DLD1 (cell line): ENCODE data around the gene SMARCB1.

Experiments used
- in situ Hi-C: cut with HindIII; loops from 2 replicates; pipeline ENCODE4 v1.10.0; 2017; ENCODE audit warnings: low sequenced_read_pairs

The SMARCB1 gene

DNA sequence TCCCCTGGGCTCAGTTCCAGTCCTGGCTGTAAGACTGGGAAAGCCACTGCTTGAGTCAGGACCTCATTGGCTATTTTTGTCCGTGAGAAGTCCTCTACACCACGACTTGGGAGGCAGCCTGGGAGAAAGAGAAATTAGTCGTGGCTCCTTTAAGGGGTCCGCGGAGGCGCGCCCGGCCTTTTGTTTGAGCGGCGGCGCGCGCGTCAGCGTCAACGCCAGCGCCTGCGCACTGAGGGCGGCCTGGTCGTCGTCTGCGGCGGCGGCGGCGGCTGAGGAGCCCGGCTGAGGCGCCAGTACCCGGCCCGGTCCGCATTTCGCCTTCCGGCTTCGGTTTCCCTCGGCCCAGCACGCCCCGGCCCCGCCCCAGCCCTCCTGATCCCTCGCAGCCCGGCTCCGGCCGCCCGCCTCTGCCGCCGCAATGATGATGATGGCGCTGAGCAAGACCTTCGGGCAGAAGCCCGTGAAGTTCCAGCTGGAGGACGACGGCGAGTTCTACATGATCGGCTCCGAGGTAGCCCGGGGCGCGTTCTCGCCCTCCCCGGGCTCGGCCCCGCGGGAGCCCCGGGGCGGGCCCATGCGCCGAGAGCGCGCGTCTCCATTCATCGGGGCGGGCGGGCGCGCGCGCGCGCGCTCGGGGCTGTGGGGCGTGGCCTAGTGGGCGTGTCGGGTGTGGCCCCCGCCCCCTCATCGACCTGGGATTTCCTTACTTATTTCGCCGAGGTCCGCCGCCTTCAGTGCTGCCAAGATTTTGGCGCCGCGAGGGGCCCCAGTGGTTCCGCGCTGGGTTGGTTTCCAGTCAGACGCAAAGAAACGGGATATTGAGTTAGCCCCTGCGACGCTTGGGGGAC lies at the start of gene SMARCB1:
Gene SMARCB1 (plus strand): TSS at position 215 of the 848 bp plus-strand sequence. CDS start 204 bp downstream, at position 419.
- in situ Hi-C loops, result no loop called here

GRCh38 chr22:23737696-23738095 lies 49.1 kb upstream of the SMARCB1 start:
- in situ Hi-C loops, result no loop called here

DNA sequence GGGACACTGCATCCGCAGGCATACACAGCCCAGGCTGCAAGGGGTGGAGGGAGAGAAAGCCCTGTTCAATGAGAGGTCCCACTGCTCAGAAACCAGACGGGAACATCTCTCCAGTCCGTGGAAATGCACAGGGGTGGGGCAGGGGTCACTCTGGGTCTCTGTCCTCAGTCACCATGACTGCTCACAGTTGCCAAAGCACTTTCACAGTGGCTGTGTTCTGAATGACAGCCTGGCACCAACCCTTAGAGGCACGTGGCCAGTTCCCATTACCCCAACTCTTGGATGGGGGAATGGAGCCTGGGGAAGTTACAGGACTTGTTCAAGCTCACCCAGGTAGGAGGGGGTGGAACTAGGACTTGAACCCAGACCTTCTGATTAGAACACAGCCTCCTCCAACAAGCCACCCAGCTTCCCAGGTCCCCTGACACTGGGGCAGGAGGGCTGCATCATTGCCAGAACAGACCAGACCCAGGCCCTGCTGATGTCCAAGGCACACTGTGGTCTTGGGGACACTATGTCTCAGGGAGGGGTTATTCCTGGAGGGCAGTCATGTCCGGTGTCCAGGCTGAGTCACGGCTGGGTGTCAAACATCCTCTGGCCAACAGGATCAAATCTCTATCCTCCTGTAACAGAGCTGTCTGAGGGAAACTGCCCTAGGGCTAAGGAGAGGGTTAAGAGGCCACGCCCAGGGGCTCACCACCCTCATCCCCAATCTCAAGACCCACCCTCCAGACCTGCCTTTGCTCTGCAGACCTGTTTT lies 44.1 kb upstream of the SMARCB1 start:
- in situ Hi-C loops, result no loop called here

DNA sequence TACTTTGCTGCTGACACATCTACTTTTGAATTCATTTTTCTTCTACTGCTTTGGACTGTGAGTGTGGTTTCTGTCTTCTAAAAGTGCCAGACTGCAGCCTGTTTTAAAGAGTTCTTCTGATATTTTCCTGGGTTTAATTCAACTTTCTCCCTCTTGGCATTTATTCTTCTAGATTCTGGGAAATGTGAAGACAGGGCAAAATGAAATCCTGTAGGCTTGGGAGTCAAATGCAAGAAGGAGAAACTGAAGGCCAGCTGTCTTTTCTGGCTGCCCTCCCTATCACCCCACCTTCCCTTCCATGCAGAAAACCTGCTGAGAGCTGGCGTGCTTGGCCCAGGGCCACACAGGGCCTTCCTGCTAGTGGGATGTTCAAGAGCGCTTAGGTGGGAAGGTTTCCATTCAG lies 43.5 kb upstream of the SMARCB1 start:
- in situ Hi-C loops, result no loop called here

DNA sequence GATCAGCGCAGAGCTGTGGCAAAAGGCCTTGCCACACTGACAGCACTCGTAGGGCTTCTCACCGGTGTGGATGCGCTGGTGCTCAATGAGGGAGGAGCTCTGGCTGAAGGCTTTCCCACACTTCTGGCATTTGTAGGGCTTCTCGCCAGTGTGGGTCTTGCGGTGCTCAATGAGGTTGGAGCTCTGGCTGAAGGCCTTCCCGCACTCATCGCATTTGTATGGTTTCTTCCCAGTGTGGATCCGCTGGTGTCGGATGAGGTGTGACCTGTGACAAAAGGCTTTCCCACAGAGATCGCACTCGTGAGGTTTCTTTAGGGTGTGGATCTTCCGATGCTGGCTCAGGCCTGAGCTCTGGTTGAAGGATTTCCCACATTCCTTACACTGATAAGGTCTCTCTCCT lies 42.8 kb upstream of the SMARCB1 start:
- in situ Hi-C loops, result no loop called here

DNA sequence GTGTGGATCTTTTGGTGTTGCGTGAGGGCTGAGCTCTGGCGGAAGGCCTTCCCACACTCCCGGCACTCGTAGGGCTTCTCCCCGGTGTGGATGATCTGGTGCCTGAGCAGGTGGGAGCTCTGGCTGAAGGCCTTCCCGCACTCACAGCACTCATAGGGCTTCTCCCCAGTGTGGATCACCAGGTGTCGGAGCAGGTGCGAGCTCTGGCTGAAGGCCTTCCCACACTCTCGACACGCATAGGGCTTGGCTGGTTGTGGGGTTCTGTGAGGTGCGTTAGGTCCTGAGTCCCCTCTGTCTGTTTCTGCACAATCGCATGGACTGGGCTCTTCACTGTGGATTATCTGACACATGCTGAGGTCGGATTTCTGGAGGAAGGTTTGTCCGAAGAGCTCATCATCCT lies 42.3 kb upstream of the SMARCB1 start:
- in situ Hi-C loops, result no loop called here

DNA sequence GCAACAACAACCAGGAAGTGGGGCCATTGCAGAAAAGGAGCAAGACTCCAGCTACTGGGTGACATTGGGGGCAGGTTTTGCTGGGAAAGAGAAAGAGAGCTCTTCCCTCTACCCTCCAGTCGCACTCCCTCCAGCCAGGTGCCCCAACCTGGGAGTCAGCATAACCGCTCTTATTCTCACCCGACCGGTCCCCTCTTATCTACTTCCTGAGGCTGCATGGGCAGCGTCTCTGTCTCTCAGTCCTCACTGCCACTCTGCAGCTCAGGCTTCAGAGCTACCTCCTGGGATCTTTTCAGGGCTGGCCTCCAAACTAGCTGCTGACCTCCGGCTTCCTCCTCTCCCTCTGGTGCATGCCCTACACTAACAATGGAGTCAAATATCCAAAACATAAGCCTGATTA lies 41.0 kb upstream of the SMARCB1 start:
- in situ Hi-C loops, result no loop called here

- in situ Hi-C loops, result no loop called here
Observed at GRCh38 chr22:23749841-23750301, 36.9 kb upstream of the SMARCB1 start.

- in situ Hi-C loops, result no loop called here
Observed at GRCh38 chr22:23750367-23750713, 36.4 kb upstream of the SMARCB1 start.

DNA sequence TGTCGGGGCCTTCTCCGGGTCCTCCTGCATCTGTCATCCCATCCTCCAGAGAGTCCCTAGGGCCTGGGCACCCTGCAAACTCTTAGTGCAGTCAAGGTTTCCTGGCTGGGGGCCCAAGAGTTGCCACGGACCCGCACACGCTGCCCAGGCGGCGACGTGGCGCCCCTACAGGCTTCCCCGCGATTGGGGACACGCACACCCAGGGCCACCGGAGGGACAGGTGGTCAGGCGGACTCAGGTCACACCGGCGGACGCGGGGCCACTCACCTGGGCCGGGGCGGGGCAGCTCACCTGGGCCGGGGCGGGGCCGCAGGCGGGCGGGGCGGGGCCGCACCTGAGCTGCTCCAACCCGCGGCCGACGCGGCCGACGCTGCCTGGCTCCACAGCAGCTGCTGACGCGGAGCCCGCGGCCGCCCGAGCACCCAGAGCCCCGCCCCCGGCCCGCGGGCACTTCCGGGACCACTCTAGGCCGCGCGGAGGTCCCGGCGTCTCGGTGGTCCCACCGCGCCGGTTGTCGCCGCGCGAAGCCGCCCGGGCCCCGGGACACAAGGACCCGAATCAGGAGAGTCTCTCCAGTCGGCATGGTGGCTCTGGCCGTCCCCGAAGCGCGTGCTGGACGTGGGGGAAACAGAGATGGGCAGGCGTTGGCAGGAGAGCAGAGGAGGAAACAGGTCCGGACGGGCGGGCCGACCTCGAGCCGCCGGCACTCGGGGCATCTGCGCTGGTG lies 35.9 kb upstream of the SMARCB1 start, which contains the start of gene ZNF70:
Gene ZNF70 (minus strand): TSS at position 399 of the 727 bp plus-strand sequence. CDS start 5,972 bp downstream, outside the sequence.
- in situ Hi-C loops, result no loop called here

DNA sequence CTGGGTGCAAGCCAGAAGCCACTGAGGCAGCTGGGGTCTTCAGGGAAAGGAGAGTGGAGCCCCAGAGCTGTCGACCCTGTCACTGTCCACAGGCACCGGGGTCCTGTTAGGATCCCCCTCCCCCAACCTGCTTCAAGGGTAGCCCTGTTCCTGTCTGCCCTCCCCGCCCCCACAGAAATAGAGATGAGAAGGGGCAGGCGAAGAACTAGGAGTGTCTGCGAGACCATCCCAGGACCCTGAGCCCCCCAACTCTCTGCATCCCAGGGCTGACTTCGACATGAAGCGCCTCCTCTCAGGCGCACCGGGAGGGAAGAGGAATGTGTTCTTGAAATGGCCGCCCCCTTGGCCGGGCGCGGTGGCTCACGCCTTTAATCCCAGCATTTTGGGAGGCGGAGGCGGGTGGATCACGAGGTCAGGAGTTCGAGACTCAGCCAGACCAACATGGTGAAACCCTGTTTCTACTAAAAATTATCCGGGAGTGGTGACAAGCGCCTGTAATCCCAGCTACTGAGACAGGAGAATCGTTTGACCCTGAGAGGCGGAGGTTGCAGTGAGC lies 35.2 kb upstream of the SMARCB1 start:
- in situ Hi-C loops, result no loop called here

- in situ Hi-C loops, result no loop called here
Observed at GRCh38 chr22:23752090-23752691, 34.6 kb upstream of the SMARCB1 start.

DNA sequence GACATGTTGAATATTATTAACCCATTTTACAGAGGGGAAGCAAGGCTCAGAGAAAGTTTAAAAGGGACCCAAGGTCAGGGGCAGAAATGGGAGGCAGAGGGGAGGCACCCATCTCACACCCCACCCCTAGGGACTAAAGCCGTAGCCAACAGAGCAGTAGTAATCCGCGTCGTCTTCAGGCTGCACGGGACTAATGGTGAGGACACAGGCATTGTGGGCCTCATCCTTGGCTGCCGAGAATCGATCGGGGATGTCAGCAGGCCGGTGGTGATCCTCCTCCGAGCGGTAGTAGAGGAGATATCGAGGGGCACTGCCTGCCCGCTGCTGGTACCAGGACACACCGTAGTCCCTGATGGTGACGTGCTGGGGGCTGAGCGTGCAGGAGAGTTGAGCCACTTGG lies 34.0 kb upstream of the SMARCB1 start:
- in situ Hi-C loops, result no loop called here

DNA sequence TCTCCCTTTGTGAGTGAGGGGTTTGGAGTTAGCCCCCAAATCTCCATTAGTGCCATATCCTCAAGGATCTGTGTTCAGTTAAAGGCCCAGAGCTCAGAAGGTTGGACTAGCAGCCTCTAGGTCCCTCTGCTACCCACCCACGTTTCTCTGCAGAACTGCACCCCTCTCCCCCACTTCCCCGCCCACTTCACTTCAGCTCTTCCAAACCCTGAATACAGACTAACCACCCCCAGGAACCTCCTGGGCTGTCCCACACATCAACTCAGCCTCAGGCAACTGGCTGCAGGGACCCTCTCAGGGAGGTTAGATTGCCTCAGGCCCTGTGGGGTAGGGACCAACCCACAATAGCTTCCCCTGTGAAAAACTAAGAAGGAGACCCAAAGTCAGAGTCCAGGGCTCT lies 33.4 kb upstream of the SMARCB1 start:
- in situ Hi-C loops, result no loop called here

DNA sequence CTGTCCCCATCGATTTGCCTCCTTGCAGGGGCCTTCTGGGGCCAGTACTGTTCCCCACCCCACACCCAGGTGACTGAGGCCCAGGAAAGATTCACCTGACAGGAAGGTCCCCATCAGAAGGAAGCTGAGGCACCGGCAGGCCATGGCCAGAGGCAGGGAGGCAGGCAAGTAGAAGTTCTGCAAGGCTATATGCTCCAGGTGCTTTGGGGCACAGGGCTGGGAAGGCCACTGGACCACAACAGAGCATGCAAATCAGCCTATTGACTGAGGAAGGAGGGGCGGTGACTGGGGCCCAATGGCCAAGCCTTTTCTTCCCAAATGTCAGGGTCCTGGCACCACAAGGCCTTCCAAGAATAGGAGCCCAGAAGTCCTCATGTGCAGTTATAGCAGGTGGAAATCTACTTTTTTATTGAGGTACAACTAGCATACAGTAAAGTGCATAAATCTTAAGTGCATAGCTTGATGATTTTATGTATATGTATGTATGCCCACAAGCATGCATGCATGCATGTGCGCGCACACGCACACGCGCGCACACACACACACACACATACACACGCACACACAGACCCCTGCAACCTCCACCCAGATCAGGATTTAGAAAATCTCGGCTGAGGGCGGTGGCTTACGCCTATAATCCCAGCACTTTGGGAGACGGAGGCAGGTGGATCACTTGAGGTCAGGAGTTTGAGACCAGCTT lies 32.4 kb upstream of the SMARCB1 start, which contains the start of gene VPREB3:
Gene VPREB3 (minus strand): TSS at position 206 of the 700 bp plus-strand sequence. CDS start 62 bp downstream, at position 144.
- in situ Hi-C loops, result no loop called here

DNA sequence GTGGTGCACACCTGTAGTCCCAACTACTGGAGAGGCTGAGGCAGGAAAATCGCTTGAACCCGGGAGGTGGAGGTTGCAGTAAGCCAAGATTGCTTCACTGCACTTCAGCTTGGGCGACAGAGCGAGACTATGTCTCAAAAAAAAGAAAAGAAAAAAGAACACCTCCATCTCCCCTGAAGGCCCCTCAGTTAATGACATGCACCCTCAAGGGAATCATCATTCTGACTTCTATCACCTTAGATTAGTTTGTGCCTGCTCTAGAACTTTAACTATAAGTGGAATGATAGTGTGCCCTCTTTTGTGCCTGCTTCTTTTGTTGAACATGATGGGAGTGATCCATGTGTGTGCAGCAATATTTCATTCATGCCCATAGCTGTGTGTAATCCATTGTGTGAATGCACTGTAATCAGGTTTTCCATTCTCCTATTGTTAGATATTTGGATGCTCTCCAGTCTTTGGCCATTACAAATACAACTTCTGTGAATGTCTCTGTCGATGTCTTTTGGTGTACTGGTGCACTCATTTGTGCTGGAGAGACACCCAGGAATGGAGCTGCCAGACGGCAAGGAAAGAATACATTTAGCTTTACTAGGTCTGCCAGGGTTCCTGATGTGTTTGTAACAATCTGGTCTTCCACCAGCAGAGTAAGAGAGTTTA lies 31.7 kb upstream of the SMARCB1 start:
- in situ Hi-C loops, result no loop called here

DNA sequence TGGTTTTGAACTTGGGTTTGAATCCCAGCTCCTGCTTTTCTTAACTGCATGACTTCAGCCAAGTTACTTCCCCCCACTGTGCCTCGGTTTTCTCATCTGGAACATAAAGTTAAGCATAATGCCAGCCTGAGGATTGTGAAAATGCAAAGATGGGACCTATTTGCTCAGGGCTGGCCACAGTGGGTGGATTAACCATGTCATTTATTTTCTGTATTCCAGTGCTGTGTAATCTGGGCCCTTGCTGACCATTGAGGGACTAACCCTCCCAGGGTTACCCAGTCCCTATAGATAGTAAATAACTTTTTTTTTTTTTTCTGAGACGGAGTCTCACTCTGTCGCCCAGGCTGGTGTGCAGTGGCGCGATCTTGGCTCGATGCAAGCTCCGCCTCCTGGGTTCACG lies 31.1 kb upstream of the SMARCB1 start:
- in situ Hi-C loops, result no loop called here

DNA sequence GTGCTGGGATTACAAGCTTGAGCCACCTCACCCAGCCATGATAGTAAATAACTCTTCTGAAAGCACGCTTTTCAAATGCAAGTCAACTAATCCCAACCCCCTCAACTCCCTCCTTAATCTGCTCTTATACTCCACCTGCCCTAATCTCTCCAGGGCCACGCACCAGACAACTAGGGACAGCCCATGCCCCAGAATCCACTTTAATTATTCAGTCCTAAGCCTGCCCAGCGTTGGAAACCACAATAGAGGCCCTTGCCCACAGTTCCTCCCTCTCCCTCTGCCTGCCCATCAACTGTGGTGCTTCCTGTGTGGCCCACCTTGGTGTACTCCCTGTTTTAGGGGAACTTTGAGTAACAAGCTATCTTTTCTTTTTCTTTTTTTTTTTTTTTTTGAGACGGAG lies 29.9 kb upstream of the SMARCB1 start:
- in situ Hi-C loops, result no loop called here

DNA sequence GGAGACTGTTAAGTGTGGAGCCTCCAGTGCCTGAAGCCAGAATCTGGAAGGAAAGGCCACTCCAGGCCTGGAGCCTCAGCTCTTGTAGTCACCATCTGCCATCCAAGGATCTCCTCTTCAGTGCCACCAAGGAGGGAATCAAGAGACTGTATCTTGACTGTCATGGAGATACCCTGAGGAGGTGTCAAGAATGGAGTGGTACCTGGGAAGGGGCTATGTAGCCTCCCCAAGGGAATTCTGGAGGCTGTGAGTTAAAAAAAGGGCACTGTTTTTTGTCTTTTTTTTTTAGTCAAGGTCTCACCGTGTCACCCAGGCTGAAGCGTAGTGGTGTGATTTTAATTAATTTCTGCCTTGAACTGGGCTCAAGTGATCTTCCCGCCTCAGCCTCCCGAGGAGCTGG lies 27.2 kb upstream of the SMARCB1 start:
- in situ Hi-C loops, result no loop called here
